NOMO-1 (cell line): ENCODE measurements around the gene ATXN1.
"Not testable (repeated sequence)": the region's sequence is repeated elsewhere in the genome, so short reads cannot be mapped to it uniquely, and the experiment has no call there.

ENCODE experiments used
- DNase-seq, 2 experiments: peaks; one replicate each; lab custom pipeline; 2025; ENCODE audit not compliant: unreplicated experiment in 2 of 2; lab: John Stamatoyannopoulos, UW

Gene ATXN1

DNA sequence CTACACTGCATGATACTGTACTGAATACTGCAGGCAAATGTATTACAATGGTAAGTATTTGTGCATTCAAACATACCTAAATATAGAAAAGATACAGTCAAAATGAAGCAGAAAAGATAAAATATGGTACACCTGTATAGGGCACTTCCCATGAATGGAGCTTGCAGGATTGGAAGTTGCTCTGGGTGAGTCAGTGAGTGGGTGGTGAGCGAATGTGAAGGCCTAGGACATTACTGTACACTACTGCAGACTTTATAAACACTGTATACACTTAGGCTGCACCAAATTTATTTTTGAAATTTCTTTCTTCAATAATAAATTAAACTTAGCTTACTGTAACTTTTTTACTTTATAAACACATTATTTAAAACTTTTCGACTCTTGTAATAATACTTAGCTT, 213.1 kb downstream of the ATXN1 start:
- no peak for DNase-seq

DNA sequence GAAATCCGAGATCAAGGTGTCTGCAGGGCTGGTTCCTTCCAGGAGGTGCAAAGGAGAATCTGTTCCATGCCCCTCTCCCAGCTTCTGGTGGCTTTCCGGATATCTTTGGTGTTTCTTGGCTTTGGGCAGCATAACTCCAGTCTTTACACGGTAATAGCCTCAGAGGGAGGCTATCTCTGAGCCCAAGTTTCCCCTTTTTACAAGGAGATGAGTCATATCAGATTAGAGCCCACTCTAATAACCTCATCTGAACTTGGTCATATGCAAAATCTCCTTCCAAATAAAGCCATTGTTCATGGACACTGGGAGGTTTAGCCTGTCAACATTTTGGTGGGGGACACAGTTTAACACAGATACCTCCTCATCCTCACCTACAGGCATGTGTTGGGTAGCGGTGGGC, 213.7 kb downstream of the ATXN1 start:
- no peak for DNase-seq

- DNase-seq = no peak
These were observed 214.4 kb downstream of the ATXN1 start for GRCh38 chr6:16546861-16547260.

- no peak for DNase-seq
These were observed 215.9 kb downstream of the ATXN1 start for GRCh38 chr6:16545382-16545781.

DNA sequence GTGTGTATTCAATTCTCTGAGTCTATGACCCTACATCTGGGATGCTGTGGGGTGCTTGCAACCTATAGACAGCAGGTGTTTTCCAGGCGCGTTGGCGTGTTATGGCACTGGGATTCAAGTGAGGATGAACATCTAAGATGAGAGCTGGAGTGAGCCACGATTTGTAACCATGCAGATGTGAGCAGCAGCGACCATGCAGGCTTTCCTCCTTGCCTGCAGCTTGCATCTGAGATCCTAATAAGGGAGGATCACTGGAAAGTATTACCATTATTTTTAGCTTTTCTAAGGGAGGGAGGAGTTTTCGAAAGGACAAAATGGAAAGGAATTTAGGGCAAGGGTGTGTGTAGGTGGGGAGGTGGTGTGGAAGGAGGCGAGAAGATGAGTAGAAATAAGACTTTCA, 216.7 kb downstream of the ATXN1 start:
- no peak for DNase-seq

GRCh38 chr6:16544006-16544405, 217.3 kb downstream of the ATXN1 start:
- DNase-seq = no peak

DNA sequence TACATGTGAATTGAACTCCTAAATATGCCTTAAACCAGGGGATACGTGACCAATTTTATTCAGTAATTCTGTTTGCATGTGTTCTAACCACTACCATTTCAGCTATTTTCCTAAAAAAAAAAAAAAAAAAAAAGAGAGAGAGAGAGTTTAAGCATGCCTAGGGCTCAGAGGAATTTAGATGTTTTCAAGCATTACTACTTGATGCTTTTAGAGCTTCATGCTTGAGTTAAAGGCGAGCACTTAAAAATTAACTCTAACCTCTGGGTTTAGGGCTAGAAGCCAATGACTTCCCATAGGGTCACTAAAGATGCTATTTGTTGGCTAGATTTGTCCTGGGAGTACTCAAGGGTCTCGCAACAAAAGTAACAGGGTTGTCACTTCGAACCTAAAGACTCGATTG, 217.7 kb downstream of the ATXN1 start:
- no peak for DNase-seq

DNA sequence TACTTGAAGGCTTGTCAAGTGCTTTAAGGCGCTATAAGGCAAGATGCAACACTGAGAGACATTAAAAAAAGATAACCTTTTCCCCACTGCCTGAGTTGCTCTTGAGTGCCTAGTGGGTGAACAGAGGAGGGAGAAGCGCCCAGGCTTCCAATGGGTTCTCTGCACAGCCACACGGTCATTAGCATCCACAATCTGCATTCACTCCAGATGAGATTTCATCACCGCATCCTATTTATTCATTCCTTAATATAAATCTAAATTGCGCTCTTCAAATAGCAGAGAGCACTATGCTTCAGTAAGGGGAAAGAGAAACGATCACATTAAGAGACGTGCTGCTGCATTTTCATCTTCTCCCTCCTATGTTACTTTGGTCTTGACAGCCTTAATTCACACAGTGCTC, 219.2 kb downstream of the ATXN1 start:
- DNase-seq = no peak

DNA sequence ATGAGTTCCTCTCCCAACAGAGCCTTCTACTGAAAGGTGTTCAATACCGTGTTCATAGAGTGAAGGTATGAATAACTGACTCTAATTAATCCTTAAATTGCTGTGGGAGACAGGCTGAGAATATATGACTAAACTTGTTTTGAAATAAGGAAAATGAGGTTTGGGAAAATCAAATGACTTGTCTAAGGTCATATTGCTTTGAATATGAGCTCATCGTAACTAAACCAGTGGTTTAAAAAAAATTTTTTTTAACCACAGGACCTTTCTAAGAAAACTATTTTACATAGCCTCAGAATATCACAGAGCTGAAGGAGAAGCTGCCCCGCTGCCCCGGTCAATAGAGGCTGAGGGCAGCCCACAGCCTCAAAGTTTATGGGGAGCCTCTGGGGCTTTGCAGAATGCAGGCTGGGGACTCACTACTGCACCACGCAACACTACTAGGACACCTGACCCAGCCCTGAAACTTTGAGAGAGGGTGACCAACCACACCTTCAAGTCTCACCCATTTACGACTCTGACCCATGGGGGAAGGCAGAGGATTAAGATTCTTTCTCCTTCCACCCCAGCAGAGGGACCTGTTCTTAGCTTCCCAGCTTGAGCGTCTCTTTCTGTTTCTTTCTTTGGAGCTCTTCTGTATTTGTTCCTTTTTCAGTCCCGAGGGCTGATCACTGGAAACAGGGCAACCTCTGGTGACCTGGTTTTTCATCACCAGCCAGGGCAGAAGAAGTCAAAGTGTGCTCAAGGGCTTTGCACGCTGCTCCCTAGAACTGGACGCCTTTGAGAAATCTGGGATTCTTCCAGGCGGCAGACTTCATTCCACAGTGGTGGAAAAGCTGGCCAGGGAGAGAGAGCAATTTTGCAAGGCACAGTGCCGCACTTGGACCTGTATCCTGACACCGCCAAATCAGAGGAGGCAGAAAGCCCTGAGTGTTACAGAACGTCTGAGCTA, 220.2 kb downstream of the ATXN1 start:
- DNase-seq = no peak

- not testable (repeated sequence) for DNase-seq
These were observed 220.9 kb downstream of the ATXN1 start for GRCh38 chr6:16540383-16540782.

DNA sequence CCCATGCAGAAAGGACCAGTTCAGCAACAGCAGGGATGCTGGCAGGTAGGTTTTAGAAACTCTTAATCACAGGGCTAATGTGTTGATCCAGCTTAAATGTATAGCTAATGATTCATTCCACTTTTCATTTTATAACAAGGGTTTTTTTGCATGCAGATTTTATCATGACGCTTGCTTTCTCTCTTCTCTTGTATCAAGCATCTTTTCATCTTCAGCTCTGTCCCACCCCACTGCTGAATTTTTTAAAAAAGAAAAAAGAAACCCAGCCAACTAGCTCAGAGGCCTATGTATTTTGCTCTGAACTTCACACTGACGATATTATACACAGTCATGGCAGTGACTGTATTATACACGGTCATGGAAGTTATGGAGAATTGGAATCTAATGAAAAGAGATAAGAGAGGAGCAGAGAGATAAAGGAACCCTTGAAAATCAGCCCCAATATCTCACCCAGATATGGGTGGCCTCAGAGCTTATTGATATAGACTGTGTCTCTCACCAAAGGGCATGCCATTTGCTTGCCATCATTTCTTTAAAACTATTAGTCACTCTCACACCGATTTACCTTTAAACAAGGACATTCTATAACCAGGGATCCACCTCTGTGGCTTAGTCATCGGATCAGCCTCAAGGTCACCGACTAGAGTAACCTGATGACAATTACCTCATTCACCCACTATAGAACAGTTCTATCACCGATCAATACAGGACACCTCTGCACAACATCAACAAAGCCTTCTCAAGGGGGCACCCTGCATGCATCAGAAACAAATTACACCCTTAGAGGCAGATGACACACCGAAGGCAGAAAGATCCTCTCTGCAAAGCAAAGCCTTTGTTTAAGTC, 222.0 kb downstream of the ATXN1 start:
- DNase-seq = no peak

DNA sequence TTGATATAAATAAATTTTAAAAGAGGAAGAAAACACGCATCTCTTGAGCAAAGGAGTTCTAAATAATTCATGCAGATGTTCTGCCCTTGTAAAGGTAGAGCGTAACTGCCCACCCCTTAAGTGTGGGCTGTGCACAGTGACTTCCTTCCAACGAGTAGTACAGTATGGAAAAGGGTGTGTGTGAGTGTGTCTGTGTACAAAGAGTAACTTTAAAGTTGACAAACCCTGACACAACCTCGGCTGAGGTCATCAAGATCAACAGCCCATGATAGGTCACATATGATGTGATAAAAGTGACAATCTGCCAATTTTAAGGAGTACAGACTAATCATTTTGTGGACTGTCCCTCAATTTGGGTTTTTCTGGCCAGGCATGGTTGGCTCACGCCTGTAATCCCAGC, 225.7 kb downstream of the ATXN1 start:
- DNase-seq = no peak

DNA sequence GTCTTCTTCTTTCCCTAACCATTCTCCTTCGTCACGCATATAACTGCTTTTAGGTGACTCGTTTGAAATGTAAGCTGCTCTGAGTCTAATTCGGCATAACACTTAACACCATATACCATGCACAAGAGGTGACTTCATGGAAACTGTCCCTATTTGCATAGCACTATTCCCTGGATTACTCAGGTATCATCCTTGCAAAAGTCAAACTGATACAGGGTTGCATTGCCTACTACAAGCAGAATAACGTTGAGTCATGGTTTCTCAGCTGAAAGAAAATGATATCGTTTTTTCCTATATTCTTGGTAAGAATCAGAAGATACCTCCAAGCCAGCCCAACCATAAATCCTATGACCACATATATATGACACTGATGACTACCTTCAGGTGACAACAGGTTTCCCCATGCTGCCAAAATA, 227.5 kb downstream of the ATXN1 start:
- no peak for DNase-seq

- no peak for DNase-seq
These were observed 228.1 kb downstream of the ATXN1 start for GRCh38 chr6:16533210-16533609.

DNA sequence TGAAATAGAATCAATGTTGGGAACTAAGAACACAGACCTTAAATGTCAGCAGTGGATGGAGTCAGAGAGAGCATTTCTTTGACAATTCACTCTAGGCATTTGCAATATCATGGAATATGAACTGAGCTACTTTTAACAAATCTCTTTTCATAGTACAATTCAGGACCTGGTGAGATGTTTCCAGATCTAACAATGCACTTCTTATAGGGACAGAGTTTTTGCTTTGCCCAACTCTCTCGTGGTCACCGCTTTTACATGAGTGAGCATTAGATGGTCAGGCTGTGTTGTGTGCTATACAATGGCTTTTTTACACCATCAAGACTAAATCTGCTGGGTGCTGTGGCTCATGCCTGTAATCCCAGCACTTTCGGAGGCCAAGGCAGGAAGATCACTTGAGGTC, 233.6 kb downstream of the ATXN1 start:
- no peak for DNase-seq

DNA sequence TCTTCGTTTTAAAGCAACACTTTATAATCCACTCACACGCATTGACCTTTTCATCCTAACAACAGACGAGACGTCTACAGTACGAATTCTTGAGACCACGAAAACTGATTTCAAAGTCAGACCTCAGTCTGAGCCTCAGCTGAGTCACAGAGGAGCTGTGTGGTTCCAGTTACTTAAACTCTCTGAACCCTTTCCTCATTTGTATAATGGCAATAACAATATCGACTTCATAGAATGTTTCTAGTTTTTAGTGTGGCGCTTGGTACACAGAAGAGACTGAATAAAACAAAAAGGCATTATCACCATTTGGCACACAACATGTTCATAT, 236.9 kb downstream of the ATXN1 start:
- no peak for DNase-seq

DNA sequence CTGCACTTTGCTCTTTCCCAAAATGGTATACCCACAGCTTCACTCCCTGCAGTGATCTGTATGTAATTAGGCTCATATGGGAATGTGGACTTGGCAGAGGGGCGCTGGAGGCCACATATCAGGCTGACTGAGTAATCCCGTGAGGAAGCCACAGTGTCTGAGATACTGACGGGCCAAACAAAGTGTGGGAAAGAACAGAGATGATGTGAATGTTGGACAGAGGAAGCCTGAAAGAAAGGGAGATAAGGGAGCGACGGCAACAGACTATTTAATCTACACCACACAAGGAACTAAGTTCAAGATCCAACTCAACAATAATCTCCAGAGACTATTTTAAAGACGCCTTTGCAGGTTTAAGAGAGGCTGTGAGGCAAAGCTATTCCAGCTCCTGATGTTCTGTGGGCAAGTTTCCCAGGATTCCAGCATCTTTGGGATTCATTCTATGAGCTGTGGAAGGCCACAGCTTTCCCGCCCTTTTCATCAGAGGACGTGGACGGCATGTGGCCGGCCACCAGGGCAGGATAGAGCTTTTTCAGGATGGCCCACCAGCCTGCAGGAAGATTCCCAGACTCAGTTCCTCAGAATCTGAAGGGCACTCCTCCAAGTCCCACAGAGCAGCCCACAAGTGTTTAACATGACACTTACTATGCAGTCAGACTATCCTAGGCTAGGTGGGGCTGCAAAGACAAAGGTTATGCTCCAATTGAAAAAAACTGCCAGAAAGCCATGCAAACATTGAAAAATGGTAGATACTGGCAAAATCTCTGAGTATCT, 237.5 kb downstream of the ATXN1 start:
- DNase-seq = no peak

GRCh38 chr6:16522937-16523336, 238.3 kb downstream of the ATXN1 start:
- no peak for DNase-seq

GRCh38 chr6:16521528-16521927, 239.7 kb downstream of the ATXN1 start:
- no peak for DNase-seq

GRCh38 chr6:16519265-16520242, 241.7 kb downstream of the ATXN1 start:
- no peak for DNase-seq
